Cardiac fibroblast (primary cell): Measurements from ENCODE around the gene ZNF148.

ENCODE experiments used
- DNase-seq, 2 donors: peaks; one replicate each; pipeline versions ENCODE4 v3.0.0 to v3.0.0-alpha.2; 2010; ENCODE audit warnings: low read depth in 2 of 2
- H3K4me3 ChIP-seq, 2 donors: replicated peaks in 1 of 2; 1 replicate in 1 of 2; 2 replicates in 1 of 2; pipeline ENCODE4 v1.5.1; 2011; ENCODE audit warnings: low read depth in 2 of 2, low read length in 2 of 2, mild to moderate bottlenecking in 2 of 2, moderate library complexity in 1 of 2
- CTCF ChIP-seq: IDR thresholded peaks from one replicate; pipeline ENCODE4 v1.5.1; 2011; ENCODE audit warnings: low read depth, mild to moderate bottlenecking, low read length, inconsistent platforms

Gene ZNF148

DNA sequence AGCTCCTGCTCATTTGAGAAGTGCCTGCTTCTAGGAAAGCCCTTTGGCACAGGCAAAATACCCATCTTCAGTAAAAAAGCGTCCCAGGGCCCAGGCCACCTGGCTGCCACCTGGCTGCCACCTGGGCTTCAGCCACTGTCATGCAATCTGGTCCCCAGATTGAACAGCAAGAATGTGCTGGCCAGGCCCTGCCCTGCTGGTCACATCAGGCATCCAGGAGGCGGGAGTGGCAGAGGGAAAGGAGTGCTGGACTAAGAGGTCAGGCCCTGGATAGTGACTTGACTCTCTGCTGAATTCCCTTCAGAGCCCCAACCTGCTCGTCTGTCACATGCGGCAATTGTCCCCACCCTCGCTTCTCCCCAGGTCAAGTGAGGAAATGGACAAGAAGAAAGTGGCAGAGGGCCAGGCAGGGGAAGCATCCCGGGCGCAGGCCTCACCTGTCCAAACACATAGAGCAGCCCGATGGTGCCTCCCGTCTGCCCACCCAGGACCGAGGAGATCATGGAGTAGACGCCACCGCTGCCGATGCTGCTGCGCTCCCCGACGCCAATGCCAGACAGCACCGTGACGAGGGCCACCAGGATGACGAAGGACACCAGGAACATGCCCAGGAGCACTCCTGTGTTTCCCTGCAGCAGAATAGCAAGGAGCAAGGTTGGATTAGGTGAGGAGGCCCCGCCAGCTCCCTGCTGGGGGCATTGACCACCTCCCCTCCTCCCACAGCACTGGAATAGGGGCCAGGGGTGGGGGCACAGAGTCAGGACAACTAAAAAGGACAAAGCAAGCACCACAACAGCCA is 188.1 kb downstream of the ZNF148 start:
- no peak for TF ChIP-seq CTCF
- no peak overlapping the region for H3K4me3 ChIP-seq
- DNase-seq = no peak

GRCh38 chr3:125186261-125186787 is 188.8 kb downstream of the ZNF148 start:
- DNase-seq = peak in 1 of 2 donors; percentile 57
- TF ChIP-seq CTCF = no peak
- no peak overlapping the region for H3K4me3 ChIP-seq

GRCh38 chr3:125185805-125186204 is 189.3 kb downstream of the ZNF148 start:
- no peak for TF ChIP-seq CTCF
- no peak for DNase-seq
- H3K4me3 ChIP-seq = no peak overlapping the region

- H3K4me3 ChIP-seq = no peak overlapping the region
- no peak for TF ChIP-seq CTCF
- no peak for DNase-seq
These were observed 195.3 kb downstream of the ZNF148 start for GRCh38 chr3:125179884-125180240.

DNA sequence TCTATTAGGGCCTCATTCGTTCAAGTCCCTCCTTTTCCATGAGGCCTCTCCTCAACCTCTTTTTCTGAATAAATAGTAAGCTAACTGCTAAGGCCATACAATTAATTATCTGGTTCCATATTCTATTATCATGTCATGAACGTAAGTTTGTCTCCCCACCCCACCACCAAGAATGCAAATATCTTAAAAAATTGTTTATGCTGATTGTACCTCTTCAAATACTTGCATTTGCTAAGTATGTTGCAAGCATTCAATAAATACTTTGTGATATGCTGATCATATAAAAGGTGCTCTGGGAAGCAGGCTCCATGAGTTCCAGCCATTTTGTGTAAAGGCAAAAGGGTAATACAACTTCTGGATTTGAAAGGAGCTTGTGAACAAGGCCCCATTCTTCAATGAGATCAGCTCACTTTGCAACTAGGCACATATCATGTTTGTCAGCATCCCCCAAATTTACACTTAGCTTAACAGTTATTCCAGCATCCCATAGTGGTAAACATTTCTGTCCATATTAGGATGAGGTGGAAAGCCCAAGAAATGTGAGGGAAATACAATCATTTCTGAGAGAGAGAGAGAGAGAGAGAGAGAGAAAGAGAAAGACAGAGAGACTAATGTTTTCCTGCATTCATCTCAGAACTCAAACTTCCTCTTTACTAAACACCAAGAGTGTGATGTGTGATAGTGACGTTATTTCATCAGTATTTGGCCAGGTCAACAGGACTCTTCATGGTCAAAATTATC is 195.8 kb downstream of the ZNF148 start:
- no peak for TF ChIP-seq CTCF
- no peak for DNase-seq
- no peak overlapping the region for H3K4me3 ChIP-seq

- no peak for TF ChIP-seq CTCF
- no peak overlapping the region for H3K4me3 ChIP-seq
- DNase-seq = no peak
These were observed 197.4 kb downstream of the ZNF148 start for GRCh38 chr3:125177746-125178145.
